NCI-H128 (cell line): ENCODE results near the gene KAZN.

ENCODE experiments used
- DNase-seq: peaks from one replicate; lab custom pipeline; 2025; ENCODE audit not compliant: unreplicated experiment; lab: John Stamatoyannopoulos, UW

The KAZN gene

DNA sequence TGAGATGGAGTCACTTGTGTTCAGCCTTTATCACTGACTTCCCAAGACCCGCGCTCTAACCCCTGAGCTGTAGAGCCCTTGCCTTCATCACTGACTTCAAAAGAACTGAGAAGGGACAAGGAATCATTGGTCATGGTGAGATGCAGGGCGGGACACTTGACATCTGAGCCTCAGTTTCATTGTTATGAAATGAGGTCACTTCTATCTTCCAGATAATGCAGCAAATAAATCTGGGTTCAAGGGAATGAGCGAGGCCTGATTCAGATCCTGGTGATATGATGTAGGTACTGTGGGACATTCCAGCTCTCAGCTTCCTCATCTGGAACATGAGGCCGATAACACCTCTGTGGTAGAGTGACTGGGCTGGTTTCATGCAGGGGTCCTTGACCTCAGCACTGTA is 13.8 kb downstream of the KAZN start:
- DNase-seq, result no peak

DNA sequence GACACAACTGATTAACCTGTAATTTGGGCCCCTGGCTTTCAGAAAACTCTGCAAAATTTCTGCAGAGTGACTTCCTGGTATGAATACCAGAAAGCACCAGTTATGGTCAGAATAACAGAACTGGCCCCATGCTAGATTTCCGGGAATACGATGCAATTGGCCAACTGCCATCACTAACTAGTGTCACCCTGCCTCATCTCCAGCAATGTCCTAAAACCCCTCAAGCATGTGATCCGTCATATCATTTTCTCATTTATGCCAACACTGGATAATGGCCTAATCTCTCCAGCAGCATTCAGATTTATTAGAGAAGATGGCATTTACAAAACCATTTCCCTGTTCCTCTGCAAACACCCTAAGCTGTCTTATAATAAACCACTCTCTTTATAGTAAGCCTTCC is 15.4 kb downstream of the KAZN start:
- no peak for DNase-seq

DNA sequence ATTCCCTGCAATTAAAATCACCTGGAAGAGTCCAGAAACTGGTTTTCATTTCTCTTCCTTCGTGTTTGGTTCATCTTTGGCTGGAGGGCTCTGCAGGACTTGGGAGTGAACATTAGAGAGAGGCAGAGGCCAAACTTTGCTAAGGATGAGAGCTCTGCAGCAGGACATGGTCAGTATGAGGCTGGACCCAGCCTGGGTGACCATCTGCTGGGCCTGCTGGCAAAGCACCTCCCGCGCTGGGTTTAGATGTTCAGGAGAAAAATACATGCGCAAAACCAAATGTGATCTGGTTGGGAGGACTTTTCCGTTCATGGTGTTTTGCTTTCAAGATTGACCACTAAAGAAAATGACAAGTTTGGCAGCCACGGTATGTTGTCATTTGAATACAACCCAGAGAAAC is 15.9 kb downstream of the KAZN start:
- no peak for DNase-seq

DNA sequence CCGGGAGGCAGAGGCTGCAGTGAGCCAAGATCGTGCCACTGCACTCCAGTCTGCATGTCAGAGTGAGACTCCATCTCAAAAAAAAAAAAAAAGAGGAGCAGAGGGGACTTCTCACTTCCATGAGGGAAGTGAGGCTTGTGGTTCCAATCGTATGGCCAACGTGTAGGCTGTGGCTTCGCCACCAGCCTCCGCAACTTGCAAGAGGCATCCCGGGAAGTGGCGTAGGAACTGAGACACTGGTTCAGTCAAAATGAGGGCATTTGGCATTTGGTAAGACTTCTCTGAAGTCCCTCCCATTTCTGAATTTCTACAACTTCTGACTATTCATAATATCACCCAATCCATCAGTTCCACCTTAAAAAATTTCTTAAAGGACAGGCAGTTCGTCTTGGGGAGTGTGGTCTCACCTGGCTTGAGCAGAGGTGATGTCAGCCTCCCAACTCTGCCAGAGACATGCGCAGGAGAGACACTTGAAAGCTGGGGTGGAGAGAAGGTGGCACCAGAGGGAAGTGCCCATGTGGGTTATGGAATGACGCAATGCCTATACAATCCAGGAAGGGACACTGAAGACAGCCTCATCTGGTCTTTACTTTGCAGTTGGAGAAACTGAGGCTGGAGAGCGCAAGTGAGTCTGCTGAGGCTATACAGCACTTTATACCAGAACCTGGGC is 17.2 kb downstream of the KAZN start:
- DNase-seq, result no peak

DNA sequence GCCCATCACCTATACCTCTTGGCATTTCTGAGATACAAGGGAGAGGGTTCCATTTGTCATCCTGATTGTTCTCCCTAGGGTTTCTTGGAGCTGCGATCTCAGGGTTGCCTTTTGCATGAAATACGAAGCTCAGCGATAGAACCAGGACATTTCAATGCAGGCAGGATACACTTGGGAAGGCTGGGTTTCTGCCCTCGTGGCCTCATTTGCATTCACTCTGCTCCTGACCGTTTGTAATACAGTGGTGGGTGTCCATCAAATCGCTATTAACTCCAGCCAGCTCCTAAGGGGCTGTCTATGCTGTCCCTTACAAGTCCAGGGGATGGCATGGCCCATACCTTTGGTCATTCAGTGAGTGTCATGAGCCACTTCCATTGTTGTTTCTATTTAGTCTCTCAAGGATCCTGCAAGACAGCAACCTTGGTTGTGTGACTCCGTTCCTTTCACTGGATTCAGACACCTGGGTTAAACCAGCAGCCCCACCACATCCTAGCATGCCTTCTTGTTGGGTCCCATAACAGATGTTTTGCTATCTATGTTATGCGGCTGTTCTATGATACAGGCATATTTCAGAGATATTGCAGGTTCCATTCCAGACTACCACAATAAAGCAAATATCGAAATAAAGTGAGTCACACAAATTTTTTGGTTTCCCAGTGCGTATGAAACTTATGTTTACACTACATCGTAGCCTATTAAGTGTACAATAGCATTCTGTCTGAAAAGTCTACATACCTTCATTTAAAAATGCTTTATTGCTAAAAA is 18.3 kb downstream of the KAZN start:
- no peak for DNase-seq

DNA sequence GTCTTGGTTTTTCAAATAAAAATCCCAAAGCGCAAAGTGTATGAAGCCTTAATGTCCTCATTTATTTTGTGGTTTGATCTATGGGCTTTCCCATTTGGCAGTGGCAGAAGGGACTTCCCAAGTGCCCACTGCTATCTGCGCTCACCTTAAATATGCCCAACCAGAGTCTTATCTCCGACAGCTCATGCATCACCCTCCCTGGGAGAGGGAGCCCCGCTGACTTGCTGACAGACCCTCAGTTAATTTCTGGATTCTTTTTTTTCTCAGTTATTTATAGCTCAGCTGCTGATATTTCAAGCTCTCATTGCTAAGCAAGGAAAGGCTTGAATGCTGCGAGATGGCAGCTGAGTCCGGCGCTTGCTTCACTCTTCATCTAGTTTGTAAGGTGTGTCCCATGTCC is 19.3 kb downstream of the KAZN start:
- DNase-seq, result no peak

DNA sequence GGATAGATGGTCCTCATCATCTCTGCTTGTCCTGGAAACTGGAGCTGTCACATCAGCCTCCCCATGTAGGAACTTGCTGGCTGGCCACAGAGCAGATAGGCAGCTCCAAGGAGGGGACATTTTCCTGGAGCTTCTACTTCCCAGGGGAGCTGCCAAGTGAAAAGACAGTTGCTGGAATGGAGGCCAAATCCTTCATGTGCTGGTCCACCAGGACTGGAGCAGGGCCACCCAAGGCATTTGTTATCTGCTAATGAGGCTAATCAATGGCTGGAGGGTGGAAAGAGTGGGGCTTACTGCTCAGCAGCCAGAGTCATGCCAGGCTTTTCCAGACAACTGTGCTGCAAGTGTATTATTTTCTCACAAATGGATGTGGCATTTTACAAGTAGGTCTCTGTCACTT is 22.5 kb downstream of the KAZN start:
- DNase-seq, result no peak

DNA sequence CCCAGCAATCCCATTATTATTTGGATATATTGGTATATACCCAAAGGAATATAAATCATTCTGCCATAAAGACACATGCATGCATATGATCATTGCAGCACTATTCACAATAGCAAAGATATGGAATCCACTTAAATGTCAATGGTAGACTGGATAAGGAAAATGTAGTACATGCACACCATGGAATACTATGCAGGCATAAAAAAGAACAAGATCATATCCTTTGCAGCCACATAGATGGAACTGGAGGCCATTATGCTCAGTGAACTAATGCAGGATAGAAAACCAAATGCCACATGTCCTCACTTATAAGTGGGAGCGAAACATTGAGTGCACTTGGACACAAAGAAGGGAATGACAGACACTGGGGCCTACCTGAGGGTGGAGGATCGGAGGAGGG is 24.6 kb downstream of the KAZN start:
- no peak for DNase-seq

DNA sequence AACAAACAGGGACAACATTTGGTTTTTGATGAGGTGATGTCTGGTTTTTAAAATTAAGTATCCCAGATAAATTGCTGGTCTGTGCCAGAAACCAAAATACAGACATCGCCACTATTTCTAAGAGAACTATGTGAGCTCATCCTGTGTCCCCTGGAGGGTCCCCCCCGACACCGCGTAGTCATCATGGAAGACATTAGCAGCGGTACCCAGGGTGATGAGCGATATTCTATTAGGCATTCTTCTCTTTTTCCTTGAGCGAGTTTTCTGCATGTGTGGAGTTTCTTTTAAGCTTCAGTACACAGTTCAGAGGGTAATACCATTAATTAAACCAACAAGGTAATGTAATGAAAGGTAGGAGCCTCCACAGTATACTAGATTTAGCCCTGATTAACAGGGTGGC is 26.5 kb downstream of the KAZN start:
- no peak for DNase-seq

DNA sequence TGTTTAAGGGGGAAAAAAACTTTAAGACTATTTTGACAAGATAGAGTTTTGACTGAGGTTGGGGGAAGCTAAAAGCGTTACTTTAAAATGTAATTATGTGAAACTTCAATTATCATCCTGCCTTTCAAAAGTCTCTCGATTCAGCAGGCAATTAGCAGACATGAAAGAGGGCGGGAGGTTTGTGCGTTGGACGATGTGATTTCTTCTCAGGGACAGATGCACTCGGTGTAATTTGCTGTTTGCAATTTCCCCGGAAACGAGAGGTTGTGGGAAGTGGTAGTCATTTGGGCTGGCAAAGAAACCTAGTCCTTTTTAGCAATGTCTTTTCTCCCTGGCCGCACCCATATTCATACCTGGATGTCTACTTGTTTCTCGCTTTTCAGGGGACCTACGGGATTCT is 27.1 kb downstream of the KAZN start:
- no peak for DNase-seq

DNA sequence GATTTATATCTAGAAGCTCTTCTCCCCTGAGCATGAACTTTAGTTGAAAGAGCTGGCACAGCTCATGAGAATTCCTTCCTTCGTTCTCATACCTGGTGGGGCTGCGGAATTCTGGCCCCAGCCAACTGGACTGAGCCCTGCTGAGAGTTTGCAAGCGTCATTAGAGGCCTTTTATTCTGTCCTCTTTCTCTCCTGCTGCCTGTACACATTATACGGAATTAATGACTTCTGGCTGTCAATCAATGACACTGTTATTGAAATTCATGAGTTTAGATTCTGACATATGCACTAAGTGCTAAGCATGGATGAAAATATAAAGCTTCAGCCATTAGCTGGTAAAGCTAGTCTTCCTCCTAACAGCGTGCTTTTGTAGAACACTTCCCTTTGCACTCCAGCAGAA is 27.5 kb downstream of the KAZN start:
- no peak for DNase-seq

DNA sequence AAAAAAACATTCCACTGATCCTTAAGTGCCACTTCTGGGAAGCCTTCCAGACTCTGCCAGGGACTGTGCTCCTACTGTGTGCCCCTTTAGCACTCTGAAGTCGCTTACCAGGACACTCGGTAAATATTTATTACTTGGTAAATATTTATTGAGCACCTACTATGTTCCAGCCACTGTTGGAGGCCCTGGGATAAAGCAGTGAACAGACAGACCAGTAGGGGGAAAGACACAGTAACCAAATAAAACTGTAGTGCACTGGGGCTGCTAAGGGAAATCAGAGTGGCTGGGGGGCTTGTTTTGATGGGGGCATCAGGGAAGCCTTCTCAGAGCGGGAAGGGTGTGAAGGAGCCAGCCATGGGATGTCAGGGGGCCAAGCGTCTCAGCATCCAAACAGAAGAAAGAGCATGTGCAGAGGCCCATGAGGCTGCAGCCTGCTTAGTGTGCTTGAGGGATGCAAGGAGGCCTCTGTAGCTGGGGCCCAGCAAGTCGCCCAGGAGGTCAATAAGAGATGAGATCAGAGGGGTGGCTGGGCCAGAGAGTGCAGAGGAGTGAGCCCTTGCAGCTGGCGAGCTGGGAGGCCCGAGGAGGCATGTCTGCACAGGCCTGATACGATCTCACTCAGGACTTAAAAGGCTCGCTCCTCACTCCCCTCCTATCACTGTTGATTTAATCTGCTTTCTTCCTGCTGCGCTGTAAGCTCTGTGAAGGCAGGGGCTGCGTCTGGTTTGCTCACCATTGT is 28.6 kb downstream of the KAZN start:
- DNase-seq, result no peak

DNA sequence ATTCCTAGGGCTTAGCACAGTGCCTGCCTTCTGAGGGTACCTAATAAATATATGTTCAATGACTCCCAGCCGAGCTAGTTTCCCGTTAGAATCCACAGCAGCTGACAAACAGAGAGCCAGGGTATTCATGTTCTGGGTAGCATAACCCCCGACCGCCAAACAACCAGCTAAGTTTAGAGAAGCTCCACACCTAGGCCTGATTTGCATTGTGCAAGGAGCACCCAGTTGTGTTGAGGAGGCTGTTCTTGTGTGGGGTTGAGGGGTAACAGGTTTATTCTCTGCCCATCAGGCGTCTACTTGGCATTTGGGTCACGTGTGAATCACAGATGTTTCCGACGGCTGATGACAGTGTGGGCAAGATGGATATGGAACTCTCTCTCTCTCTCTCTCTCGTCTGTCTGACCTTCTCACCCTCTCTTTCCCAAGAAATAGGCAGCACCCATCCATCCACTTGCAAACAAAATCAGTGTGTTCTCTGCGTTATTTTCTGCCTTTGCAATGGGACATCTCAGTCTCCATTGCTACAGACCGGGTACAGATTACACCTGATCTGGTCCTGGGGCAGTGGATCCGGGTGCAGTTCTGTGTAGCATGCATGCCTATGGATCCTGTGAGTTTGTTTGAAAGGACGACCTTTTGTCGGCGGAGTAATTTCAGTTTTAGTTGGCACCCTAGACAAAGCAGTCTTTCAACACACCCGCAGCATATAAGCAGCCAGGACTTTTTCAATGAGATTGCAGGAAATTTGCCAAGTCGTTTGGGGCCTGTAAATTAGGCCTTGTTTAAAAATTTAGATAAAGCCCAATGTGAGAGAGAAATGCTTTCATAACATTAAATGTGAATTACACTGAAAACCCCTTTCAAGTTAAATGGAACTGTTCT is 29.4 kb downstream of the KAZN start:
- DNase-seq, result no peak

DNA sequence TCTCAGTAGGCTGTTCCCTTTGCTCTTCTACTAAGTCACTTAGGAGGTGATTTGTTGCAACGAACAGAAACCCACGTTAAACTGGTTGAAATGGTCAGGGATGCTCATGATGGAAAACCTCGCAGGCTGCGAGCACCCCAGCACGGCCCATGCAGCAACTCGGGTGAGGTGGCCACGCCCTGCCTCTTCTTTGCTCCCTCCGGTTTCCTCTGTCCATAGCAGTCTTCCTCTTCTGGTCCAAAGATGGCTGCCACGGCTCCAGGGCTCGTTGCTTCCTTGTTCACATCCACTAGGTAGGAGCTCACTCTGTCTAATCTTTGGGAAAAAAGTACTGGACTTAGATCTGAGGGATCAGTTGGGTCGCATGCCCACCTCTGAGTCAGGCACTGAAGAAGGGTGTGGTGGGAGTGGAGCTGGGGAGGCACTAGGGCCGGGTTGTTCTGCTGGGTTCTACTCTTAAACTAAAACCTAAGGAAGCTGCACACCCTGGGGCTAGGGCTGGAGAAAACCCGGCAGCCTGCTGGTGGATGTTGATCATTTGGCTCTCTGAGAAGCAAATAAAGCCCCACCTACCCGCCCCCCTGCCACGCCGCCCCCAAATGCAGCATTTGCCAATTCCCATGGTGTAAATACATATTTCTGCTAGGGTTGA is 31.0 kb downstream of the KAZN start:
- DNase-seq, result no peak

DNA sequence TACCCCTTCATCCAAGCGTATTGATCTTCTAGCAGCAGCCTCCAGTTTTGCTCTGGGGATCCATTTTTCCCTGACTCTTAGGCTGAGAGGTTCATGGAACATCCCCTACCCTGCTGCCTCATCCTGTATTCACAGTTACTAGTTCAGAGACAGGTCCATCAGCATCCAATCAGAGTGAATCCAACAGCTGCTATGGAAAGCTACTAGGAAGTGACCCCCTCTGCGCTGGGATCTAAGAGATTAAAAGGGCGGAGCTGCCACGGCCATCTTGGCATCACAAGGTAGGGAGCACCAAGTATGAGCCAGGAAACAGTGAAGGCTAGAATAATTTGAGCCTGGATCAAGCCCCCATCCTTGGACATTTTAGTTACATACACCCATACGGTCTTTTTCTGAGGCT is 32.5 kb downstream of the KAZN start:
- no peak for DNase-seq

DNA sequence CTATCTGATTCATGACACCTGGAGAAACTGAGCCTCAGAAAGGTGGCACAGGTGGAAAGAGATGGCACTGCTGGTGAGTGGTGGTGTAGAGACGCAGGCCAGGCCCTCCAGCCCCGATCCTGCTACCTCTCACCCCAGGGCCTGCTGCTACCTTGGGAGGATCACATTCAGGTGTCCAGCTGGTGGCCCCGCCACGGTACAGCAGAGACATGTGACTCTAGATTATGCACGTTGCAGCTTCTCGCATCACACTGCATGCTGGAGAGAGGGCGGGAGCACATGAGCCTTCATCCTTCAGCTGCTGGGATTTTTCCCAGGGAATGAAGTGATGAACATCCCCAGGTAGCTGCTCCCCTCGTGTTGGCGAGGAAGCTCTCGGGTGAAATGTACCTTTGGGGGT is 32.9 kb downstream of the KAZN start:
- DNase-seq, result no peak

DNA sequence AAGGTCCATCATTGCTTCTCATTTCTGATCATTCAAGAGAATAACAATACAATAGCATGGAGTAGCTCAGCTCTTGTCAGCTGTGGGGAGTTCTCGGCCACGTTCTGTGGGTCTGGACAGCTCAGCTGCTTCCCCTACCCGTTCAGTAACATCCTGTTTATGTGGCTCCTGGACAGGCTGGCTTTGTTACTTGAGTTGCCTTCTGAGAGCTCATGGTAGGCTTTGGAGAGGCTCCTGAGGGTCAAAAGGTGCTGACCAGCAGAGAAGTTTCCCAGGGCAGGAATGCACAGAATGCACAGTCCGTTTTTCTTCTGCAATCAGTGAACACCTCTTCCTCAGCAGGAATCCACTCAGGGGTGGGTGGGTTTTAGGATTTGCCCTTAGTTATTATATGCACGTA is 36.0 kb downstream of the KAZN start:
- no peak for DNase-seq

DNA sequence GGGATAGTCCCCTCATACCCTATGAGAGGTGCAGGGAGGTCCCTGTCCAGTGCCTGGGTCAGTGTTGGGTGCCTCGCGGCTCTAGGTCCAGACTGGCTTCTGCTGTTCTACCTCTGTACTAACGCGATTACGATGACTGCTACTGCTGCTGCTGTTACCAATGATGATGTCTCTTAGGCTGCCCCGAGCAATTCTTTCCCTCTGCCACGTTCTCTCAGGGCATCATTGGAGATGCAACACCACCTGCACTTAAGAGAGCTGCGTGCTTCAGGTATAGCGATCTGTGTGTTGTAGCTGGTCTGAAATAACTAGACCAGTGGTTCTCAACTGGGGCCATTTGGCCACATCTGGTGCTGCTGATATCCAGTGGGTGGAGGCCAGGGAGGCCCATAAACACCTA is 36.9 kb downstream of the KAZN start:
- DNase-seq, result no peak

DNA sequence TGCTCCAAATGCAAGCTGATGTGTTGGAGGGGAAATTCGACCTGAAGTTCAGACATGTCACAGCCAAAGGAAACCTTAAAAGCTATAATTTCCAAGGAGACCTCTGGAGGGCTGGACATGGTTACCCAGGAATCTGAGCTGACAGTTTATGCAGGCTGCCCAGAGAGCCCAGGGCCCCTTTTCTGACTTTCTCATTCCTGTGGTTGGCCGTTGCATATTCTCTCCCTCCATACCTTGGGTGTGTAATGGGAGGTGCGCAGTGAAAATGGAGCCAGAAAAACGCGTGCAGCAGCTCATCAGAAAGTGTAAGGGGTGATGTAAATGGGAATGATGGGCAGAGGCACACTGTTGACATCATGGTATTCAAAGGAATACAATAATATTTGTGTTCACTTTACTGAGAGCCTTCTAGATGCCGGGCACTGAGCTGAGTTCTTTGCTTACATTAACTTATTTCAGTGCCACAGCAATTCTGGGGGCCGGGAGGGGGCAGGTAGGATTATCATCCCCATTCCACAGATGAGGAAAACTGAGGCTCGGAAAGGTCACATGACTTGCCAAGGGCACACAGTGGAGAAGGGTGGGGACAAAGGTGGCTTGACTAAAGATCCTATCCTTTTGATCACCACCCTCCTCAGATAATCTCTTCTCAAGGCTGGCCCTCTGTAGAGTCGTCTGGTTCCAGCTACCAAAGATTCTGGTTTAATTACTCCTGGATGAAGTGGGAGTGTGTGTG is 38.6 kb downstream of the KAZN start:
- DNase-seq, result no peak
